Central memory CD8-positive, alpha-beta T cell (primary cell): ENCODE results near the gene S100P.

Experiments used
- ATAC-seq: fragments of 150-1000 bp; cut with Tn5 transposase; replicated peaks from 2 replicates; pipeline ENCODE4 v1.10.0; 2022; ENCODE audit warnings: mild to moderate bottlenecking, moderate FRiP score, moderate number of reproducible peaks; ENCODE audit not compliant: poor library complexity, severe bottlenecking; ENCODE audit errors: extremely low read depth
- DNase-seq, 2 donors: peaks; one replicate each; pipeline ENCODE4 v3.0.0; 2021; ENCODE audit warnings: low spot score in 2 of 2
- H3K27ac Mint-ChIP-seq: one replicate; pipeline ENCODE4 v1.8.0; 2022; ENCODE audit warnings: low read depth, mild to moderate bottlenecking, moderate library complexity, mixed read lengths
- H3K27me3 Mint-ChIP-seq: one replicate; pipeline ENCODE4 v1.8.0; 2022; ENCODE audit warnings: mixed read lengths
- H3K36me3 Mint-ChIP-seq: one replicate; pipeline ENCODE4 v1.8.0; 2022; ENCODE audit warnings: mild to moderate bottlenecking, moderate library complexity, mixed read lengths; ENCODE audit not compliant: insufficient read depth
- H3K4me1 Mint-ChIP-seq: one replicate; pipeline ENCODE4 v1.8.0; 2022; ENCODE audit warnings: mixed read lengths
- H3K4me3 Mint-ChIP-seq: one replicate; pipeline ENCODE4 v1.8.0; 2022; ENCODE audit warnings: mild to moderate bottlenecking, moderate library complexity, mixed read lengths
- H3K9me3 Mint-ChIP-seq: one replicate; pipeline ENCODE4 v1.8.0; 2022; ENCODE audit warnings: mixed read lengths

The S100P gene

GRCh38 chr4:6739920-6740319 is 46.2 kb downstream of the S100P start:
- DNase-seq (no peak), ATAC-seq (no peak)
- Mint-ChIP-seq H3K36me3 (no peaks in the 10 kb centered on the region), H3K4me1 (no peaks in the 10 kb centered on the region), H3K27me3 (peaks cover under 1% of the 10 kb centered on the region), H3K9me3 (no peaks in the 10 kb centered on the region), H3K4me3 (no peak overlapping the region), H3K27ac (no peak overlapping the region)

GRCh38 chr4:6740347-6740746 is 46.7 kb downstream of the S100P start:
- ATAC-seq (no peak), DNase-seq (no peak)
- no peaks in the 10 kb centered on the region for H3K4me1 Mint-ChIP-seq
- H3K27ac Mint-ChIP-seq, result no peak overlapping the region
- H3K36me3 Mint-ChIP-seq, result no peaks in the 10 kb centered on the region
- H3K9me3 Mint-ChIP-seq, result no peaks in the 10 kb centered on the region
- H3K4me3 Mint-ChIP-seq, result no peak overlapping the region
- H3K27me3 Mint-ChIP-seq, result no peaks in the 10 kb centered on the region

- DNase-seq (no peak), ATAC-seq (no peak)
- no peaks in the 10 kb centered on the region for H3K9me3 Mint-ChIP-seq
- H3K4me3 Mint-ChIP-seq, result no peak overlapping the region
- no peak overlapping the region for H3K27ac Mint-ChIP-seq
- no peaks in the 10 kb centered on the region for H3K27me3 Mint-ChIP-seq
- no peaks in the 10 kb centered on the region for H3K36me3 Mint-ChIP-seq
- H3K4me1 Mint-ChIP-seq, result no peaks in the 10 kb centered on the region
Observed at GRCh38 chr4:6742507-6742906, 48.8 kb downstream of the S100P start.

- Mint-ChIP-seq H3K4me1 (no peaks in the 10 kb centered on the region), H3K27me3 (no peaks in the 10 kb centered on the region), H3K27ac (no peak overlapping the region), H3K4me3 (no peak overlapping the region), H3K36me3 (no peaks in the 10 kb centered on the region), H3K9me3 (no peaks in the 10 kb centered on the region)
- DNase-seq (no peak), ATAC-seq (no peak)
Observed at GRCh38 chr4:6742989-6743388, 49.3 kb downstream of the S100P start.
